ENCODE data around the gene TNNI2. TPM values are rescaled to one million over a fixed set of nuclear protein-coding genes. Genes with fewer than 3 reads are reported as not detected.

The TNNI2 gene
- total RNA-seq, 2 donors from 2014 or later, result not detected

GRCh38 chr11:1843796-1844195 is 5.0 kb downstream of the TNNI2 start:
- Histone ChIP-seq H3K9me3 (ENCODE audit: control insufficient read depth, low read length) (no peaks in the 10 kb centered on the region), H3K9ac (ENCODE audit: extremely low read depth, low read length, poor library complexity, severe bottlenecking) (no peak overlapping the region), H3K27me3 (ENCODE audit: control insufficient read depth, insufficient read depth, low read length, poor library complexity, severe bottlenecking) (no peaks in the 10 kb centered on the region), H3K36me3 (ENCODE audit: control insufficient read depth, insufficient read depth, low read length) (no peaks in the 10 kb centered on the region), H3K27ac (ENCODE audit: low read depth, low read length) (no peak overlapping the region), H3K4me1 (ENCODE audit: control insufficient read depth, insufficient read depth, low read length) (no peaks in the 10 kb centered on the region), H3K4me3 (ENCODE audit: low read length) (no peak overlapping the region)
- peaks cover 2% of the 10 kb centered on the region for H3K27me3 Mint-ChIP-seq (ENCODE audit: insufficient read depth)
- H3K36me3 Mint-ChIP-seq (ENCODE audit: low read depth), result no peaks in the 10 kb centered on the region
- TF ChIP-seq, protein P1, sequence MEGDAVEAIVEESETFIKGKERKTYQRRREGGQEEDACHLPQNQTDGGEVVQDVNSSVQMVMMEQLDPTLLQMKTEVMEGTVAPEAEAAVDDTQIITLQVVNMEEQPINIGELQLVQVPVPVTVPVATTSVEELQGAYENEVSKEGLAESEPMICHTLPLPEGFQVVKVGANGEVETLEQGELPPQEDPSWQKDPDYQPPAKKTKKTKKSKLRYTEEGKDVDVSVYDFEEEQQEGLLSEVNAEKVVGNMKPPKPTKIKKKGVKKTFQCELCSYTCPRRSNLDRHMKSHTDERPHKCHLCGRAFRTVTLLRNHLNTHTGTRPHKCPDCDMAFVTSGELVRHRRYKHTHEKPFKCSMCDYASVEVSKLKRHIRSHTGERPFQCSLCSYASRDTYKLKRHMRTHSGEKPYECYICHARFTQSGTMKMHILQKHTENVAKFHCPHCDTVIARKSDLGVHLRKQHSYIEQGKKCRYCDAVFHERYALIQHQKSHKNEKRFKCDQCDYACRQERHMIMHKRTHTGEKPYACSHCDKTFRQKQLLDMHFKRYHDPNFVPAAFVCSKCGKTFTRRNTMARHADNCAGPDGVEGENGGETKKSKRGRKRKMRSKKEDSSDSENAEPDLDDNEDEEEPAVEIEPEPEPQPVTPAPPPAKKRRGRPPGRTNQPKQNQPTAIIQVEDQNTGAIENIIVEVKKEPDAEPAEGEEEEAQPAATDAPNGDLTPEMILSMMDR (conservative IDR thresholded peaks at IDR 0.05), result no peak
- H3K9me3 Mint-ChIP-seq, result no peaks in the 10 kb centered on the region
- H3K4me1 Mint-ChIP-seq, result no peaks in the 10 kb centered on the region
- WGBS, 2 experiments (ENCODE audit: insufficient coverage in 1 of 2, insufficient read length in 1 of 2), result 84 to 100% methylated on average over 2 to 8 of the region's 8 CpGs
- no peak for DNase-seq
- H3K4me3 Mint-ChIP-seq, result no peak overlapping the region
- H3K27ac Mint-ChIP-seq, result no peak overlapping the region

DNA sequence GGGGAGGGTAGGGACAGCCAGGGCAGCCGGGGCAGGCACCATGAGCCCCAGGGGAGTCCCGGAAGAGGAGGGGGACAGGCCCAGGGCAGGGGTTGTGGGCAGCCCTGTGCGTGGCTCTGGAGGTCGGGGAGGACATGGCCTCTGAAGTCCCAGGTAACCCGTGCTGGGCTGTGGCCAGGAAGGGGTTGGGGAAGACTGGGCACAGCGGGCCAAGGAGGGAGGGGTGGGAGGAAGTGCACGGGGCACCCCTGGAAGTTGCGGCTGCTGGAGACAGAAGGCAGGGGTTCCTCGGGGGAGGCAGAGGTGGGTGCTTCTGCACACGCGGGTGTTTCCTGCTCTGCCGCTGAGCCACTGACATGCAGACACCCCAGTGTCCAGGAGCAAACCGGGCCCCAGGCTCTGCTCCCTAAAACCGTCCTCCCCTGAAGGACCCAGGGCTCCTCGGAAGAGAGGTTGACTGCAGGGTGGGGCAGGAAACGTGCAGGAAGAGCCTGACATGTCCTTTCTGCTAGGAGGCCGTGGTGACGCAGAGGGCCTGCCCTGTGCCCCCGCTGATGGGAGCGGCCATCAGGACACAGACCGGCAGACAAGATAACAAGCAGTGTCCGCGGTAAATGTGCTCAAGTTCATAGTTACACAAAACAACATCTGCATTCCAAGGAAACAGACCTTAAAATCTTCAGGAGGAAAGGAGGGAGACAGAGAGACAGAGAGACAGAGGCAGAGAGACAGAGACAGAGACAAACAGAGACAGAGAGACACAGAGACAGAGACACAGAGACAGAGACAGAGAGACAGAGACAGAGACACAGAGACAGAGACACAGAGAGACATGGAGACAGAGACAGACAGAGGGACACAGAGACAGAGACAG is 5.7 kb downstream of the TNNI2 start:
- no peaks in the 10 kb centered on the region for H3K27me3 ChIP-seq (ENCODE audit: control insufficient read depth, insufficient read depth, low read length, poor library complexity, severe bottlenecking)
- no peak overlapping the region for H3K4me3 Mint-ChIP-seq
- TF ChIP-seq, protein P1 (conservative IDR thresholded peaks at IDR 0.05), result no peak
- no peaks in the 10 kb centered on the region for H3K9me3 Mint-ChIP-seq
- no peak overlapping the region for H3K4me3 ChIP-seq (ENCODE audit: low read length)
- H3K9me3 ChIP-seq (ENCODE audit: control insufficient read depth, low read length), result no peaks in the 10 kb centered on the region
- no peak overlapping the region for H3K27ac ChIP-seq (ENCODE audit: low read depth, low read length)
- H3K9ac ChIP-seq (ENCODE audit: extremely low read depth, low read length, poor library complexity, severe bottlenecking), result no peak overlapping the region
- no peaks in the 10 kb centered on the region for H3K4me1 Mint-ChIP-seq
- H3K27me3 Mint-ChIP-seq (ENCODE audit: insufficient read depth), result peaks cover 2% of the 10 kb centered on the region
- DNase-seq, result no peak
- 82 to 89% methylated on average over 7 to 23 of the region's 23 CpGs for WGBS, 2 experiments (ENCODE audit: insufficient coverage in 1 of 2, insufficient read length in 1 of 2)
- no peak overlapping the region for H3K27ac Mint-ChIP-seq
- H3K36me3 Mint-ChIP-seq (ENCODE audit: low read depth), result no peaks in the 10 kb centered on the region
- H3K4me1 ChIP-seq (ENCODE audit: control insufficient read depth, insufficient read depth, low read length), result no peaks in the 10 kb centered on the region
- H3K36me3 ChIP-seq (ENCODE audit: control insufficient read depth, insufficient read depth, low read length), result no peaks in the 10 kb centered on the region

DNA sequence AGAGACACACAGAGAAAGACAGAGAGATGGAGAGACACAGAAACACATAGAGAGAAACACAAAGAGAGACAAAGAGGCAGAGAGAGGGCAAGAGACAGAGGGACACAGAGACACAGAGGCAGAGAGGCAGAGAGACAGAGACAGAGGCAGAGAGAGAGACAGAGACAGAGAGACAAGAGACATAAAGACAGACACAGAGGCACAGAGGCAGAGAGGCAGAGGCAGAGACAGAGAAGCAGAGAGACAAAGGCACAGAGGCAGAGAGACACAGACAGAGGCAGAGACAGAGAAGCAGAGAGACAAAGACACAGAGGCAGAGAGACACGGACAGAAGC is 6.3 kb downstream of the TNNI2 start:
- Histone ChIP-seq H3K27me3 (ENCODE audit: control insufficient read depth, insufficient read depth, low read length, poor library complexity, severe bottlenecking) (no peaks in the 10 kb centered on the region), H3K4me1 (ENCODE audit: control insufficient read depth, insufficient read depth, low read length) (no peaks in the 10 kb centered on the region), H3K9ac (ENCODE audit: extremely low read depth, low read length, poor library complexity, severe bottlenecking) (no peak overlapping the region), H3K9me3 (ENCODE audit: control insufficient read depth, low read length) (no peaks in the 10 kb centered on the region), H3K36me3 (ENCODE audit: control insufficient read depth, insufficient read depth, low read length) (no peaks in the 10 kb centered on the region), H3K4me3 (ENCODE audit: low read length) (no peak overlapping the region), H3K27ac (ENCODE audit: low read depth, low read length) (no peak overlapping the region)
- no peak overlapping the region for H3K27ac Mint-ChIP-seq
- TF ChIP-seq, protein P1 (conservative IDR thresholded peaks at IDR 0.05), result no peak
- no peaks in the 10 kb centered on the region for H3K4me1 Mint-ChIP-seq
- WGBS, 2 experiments (ENCODE audit: insufficient coverage in 1 of 2, insufficient read length in 1 of 2), result 79 to 87% methylated on average over 1 of the region's 1 CpG
- no peaks in the 10 kb centered on the region for H3K9me3 Mint-ChIP-seq
- no peak overlapping the region for H3K4me3 Mint-ChIP-seq
- no peak for DNase-seq
- no peaks in the 10 kb centered on the region for H3K36me3 Mint-ChIP-seq (ENCODE audit: low read depth)
- peaks cover 2% of the 10 kb centered on the region for H3K27me3 Mint-ChIP-seq (ENCODE audit: insufficient read depth)

All from endodermal cell (in vitro differentiated cells).